OCI-LY3 (cell line): ENCODE results near the gene BRME1.
A peak's percentile ranks its signal among the peaks of the same experiment; 100 is the strongest.

Source experiments
- H2AFZ ChIP-seq: fragments of 200-600, 300-600 bp; shearing (Covaris generic); 2 replicates; pipeline ENCODE4 v1.6.0; 2014; ENCODE audit warnings: antibody characterized with exemption, low read depth, low read length
- H3K27ac ChIP-seq: fragments of 200-600, 300-600 bp; sonication (generic); 2 replicates; pipeline ENCODE4 v1.5.1; 2014; ENCODE audit warnings: mild to moderate bottlenecking, low read length, moderate library complexity, mixed read lengths
- H3K27me3 ChIP-seq: fragments of 200-600, 300-600 bp; sonication (generic); 2 replicates; pipeline ENCODE4 v1.6.1; 2014; ENCODE audit warnings: low read depth, low read length, mixed read lengths
- H3K36me3 ChIP-seq: fragments of 200-600, 300-600 bp; sonication (generic); replicated peaks from 2 replicates; pipeline ENCODE3; 2014; ENCODE audit warnings: low read depth, low read length, mixed read lengths
- H3K4me1 ChIP-seq: fragments of 300-600, 200-600 bp; sonication (generic); 2 replicates; pipeline ENCODE4 v1.6.1; 2014; ENCODE audit warnings: low read length, mixed read lengths
- H3K4me2 ChIP-seq: fragments of 200-600, 300-600 bp; sonication (generic); 2 replicates; pipeline ENCODE4 v1.6.1; 2014; ENCODE audit warnings: low read length, mixed read lengths
- H3K4me3 ChIP-seq: fragments of 300-600, 200-600 bp; sonication (generic); 2 replicates; pipeline ENCODE4 v1.5.1; 2014; ENCODE audit warnings: antibody characterized with exemption, mild to moderate bottlenecking, low read length, moderate library complexity
- H3K79me2 ChIP-seq: fragments of 300-600, 200-600 bp; shearing (Covaris generic); 2 replicates; pipeline ENCODE4 v1.6.1; 2014; ENCODE audit warnings: mild to moderate bottlenecking, low read length, mixed read lengths
- H3K9ac ChIP-seq: fragments of 300-600, 200-600 bp; shearing (Covaris generic); 2 replicates; pipeline ENCODE4 v1.6.0; 2014; ENCODE audit warnings: mild to moderate bottlenecking, low read length, moderate library complexity
- H3K9me3 ChIP-seq: fragments of 200-600, 300-600 bp; shearing (Covaris generic); 2 replicates; pipeline ENCODE4 v1.6.1; 2014; ENCODE audit warnings: low read length, mixed read lengths; ENCODE audit not compliant: insufficient read depth
- H4K20me1 ChIP-seq: fragments of 200-600, 300-600 bp; sonication (generic); 2 replicates; pipeline ENCODE4 v1.6.1; 2016; ENCODE audit warnings: low read length, mixed read lengths; ENCODE audit not compliant: insufficient read depth
- CTCF ChIP-seq: fragments of 200-600, 300-600 bp; sonication (generic); IDR thresholded peaks from 2 replicates; pipeline ENCODE4 v1.5.1; 2014; ENCODE audit warnings: antibody characterized with exemption, low read length, low read depth
- EZH2phosphoT487 ChIP-seq: fragments of 200-600 bp; shearing (Covaris generic); IDR thresholded peaks from 2 replicates; pipeline ENCODE4 v1.6.1; 2018; ENCODE audit warnings: antibody characterized with exemption, mixed run types, low read depth

BRME1 gene

GRCh38 chr19:13841086-13841961 is 64.6 kb downstream of the BRME1 start:
- peaks cover 59% of the 10 kb centered on the region for H3K4me1 ChIP-seq
- no peaks in the 10 kb centered on the region for H3K9me3 ChIP-seq
- peaks cover 35% of the 10 kb centered on the region for H3K79me2 ChIP-seq
- no peaks in the 10 kb centered on the region; the same call in 1 of the 2 replicates for H4K20me1 ChIP-seq
- no peak overlapping the region for H2AFZ ChIP-seq
- H3K36me3 ChIP-seq, result no peaks in the 10 kb centered on the region
- no peaks in the 10 kb centered on the region for H3K27me3 ChIP-seq
- no peak for TF ChIP-seq EZH2phosphoT487
- TF ChIP-seq CTCF, result no peak
- H3K4me3 ChIP-seq, result peak overlapping the region; percentile 89
- no peak overlapping the region; the same call in 1 of the 2 replicates for H3K9ac ChIP-seq
- H3K4me2 ChIP-seq, result peak overlapping the region; percentile 90
- no peak overlapping the region for H3K27ac ChIP-seq

- Histone ChIP-seq H3K27me3 (no peaks in the 10 kb centered on the region), H2AFZ (no peak overlapping the region), H3K27ac (peak overlapping the region; percentile 64; the same call in 1 of the 2 replicates), H3K9ac (peak overlapping the region; percentile 72), H3K79me2 (peaks cover 35% of the 10 kb centered on the region), H3K4me3 (peak overlapping the region; percentile 74), H3K4me1 (peaks cover 58% of the 10 kb centered on the region), H3K9me3 (no peaks in the 10 kb centered on the region), H3K36me3 (peaks cover 2% of the 10 kb centered on the region), H3K4me2 (peak overlapping the region; percentile 90), H4K20me1 (no peaks in the 10 kb centered on the region; the same call in 1 of the 2 replicates)
- no peak for TF ChIP-seq EZH2phosphoT487
- no peak for TF ChIP-seq CTCF
Measured at GRCh38 chr19:13840305-13841085, 65.4 kb downstream of the BRME1 start.

- Histone ChIP-seq H3K27ac (peak overlapping the region; percentile 64), H3K4me1 (peaks cover 58% of the 10 kb centered on the region)
Measured at GRCh38 chr19:13839938-13840304, 66.0 kb downstream of the BRME1 start.

More at GRCh38 chr19:13839938-13840304, 66.0 kb downstream of the BRME1 start:
- Histone ChIP-seq H3K9ac (peak overlapping the region; percentile 72), H4K20me1 (no peaks in the 10 kb centered on the region; the same call in 1 of the 2 replicates), H3K79me2 (peaks cover 35% of the 10 kb centered on the region), H3K9me3 (no peaks in the 10 kb centered on the region), H3K4me3 (peak overlapping the region; percentile 74), H3K36me3 (peaks cover 2% of the 10 kb centered on the region), H2AFZ (no peak overlapping the region), H3K27me3 (no peaks in the 10 kb centered on the region), H3K4me2 (peak overlapping the region; percentile 90)
- no peak for TF ChIP-seq EZH2phosphoT487
- no peak for TF ChIP-seq CTCF
